HG02759 (cell line): ENCODE data around the gene HNRNPR.
"Not testable (repeated sequence)": the region's sequence is repeated elsewhere in the genome, so short reads cannot be mapped to it uniquely, and the experiment has no call there.

ENCODE experiments used
- ATAC-seq: cut with Tn5 transposase; IDR thresholded peaks from one replicate; pipeline ENCODE4 v1.9.1; 2021; ENCODE audit warnings: mild to moderate bottlenecking, moderate library complexity; ENCODE audit not compliant: unreplicated experiment

Gene HNRNPR

DNA sequence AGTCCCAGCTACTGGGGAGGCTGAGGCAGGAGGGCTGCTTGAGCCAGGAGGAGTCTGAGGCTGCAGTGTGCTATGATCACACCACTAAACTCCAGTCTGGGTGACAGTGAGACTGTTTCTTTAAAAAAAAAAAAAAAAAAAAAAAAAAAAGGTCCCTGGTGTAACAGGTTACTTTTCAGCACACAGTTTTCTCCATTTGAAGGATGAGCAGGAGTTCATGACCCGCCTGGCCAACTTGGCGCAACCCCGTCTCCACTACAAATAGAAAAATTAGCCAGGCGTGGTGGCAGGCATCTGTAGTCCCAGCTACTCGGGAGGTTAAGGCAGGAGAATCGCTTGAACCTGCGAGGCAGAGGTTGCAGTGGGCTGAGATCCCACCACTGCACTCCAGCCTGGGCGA, 12.4 kb downstream of the HNRNPR start:
- ATAC-seq, result no peak

DNA sequence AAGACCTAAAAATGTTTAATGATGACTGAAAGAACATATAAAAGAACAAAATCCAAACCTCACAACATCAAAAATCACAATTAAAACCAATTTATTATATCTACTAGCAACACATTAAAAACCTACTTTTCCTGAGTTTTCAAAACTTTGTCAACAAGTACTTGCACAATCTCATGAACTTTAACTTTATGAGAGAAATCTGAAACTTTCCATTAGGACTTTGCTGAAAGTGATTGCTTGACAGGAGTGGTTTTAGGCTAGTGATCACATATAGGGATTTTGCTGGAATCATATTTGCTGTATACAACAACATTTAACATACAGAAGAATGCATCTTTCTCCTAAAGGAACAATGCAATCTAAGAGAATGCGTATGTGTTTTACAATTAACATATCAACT, 13.2 kb downstream of the HNRNPR start:
- ATAC-seq, result no peak

DNA sequence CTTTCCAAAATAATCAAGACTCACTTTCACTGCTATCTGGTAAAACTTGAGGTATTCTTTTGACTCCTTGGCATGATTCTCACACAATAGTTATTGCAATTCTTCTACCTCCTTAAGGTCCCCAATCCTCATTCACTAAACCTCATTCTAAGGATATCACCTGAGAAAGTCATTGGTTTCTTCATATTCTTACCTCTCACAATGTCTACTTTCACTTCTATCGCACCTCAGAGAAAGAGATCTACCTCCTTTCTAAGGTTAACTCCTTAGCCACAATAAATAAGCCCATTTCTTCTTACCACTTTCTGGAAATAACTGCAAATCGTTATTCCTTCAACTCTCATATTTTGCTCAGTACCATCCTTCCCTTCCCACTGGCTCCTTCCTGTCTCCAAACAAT, 18.7 kb downstream of the HNRNPR start:
- ATAC-seq, result no peak

DNA sequence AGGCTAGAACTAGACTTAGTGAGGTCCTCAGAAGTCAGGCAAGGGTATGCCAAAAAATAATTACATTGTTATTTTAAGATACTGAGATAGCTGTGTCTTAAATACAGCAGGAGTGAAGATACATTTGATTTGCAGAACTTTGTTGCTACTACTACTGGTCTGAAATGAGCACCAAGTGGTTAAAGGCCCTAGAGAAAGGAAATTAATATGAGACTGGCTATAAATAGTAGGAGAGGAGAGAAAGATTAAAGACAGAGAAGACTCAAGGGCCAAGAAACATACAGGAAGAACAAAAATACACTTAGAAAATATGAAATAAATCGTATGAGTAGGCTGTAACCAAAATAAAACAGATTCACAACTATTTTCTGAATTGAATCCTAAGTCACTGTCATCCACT, 21.3 kb downstream of the HNRNPR start:
- ATAC-seq, result no peak

DNA sequence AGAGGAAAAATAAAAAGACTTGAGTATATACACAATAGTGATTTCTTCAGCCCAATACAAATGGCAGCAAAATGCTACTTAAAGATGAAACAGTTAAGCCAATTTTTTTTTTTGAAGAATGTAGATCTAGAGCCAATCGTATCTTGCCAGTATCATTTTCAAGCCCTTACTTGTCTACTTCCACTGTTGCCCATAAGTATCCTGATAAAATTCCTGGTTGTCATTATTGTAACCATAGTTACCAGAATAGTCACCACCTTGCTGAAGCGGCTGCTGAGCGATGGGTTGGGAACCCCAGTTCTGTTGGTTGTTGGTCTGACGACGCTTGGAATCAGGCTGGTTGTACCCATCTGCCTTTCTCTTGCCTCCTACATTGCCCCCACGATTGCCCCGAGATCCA, 33.8 kb downstream of the HNRNPR start:
- not testable (repeated sequence) for ATAC-seq

DNA sequence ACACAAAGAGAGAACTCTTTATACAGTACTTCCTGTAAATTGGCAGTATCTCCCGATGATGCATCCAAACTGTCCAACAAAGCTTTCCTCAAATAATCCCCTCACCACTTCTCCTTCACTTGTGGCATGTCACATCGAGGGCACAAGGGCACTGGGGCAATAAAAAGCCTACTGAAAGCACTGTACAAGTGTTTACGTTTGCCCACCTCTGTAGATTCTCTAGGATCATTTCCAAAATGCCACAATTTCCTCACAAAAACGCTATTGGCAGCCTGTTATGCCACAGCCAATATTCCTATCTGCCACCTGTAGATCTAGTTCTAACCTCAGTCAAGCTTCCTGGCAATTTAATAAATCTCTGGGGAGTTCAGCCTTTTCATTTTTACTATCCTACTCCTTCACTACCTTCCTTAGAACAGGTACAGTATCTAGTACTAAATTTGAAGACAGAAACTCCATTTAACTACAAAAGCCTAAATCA, 39.9 kb downstream of the HNRNPR start:
- ATAC-seq, result no peak

DNA sequence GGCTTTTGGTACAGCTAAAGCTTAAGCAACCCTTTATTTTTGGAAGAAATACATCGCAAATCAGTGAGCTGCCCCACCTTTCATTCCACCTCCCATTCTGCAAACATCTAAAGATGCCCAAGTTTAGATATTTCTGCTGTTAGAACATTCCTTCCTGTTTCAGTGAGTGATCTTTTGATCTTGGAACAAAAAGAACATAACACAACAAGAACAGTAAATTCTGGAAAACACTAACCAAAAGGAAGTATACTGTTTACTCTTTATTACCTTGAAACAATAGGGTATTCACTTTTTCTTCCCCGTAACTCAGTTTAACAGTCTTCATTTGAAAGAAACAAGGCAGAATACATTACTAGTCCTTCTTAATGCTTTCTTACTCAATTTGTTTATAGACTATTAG, 40.6 kb downstream of the HNRNPR start:
- ATAC-seq, result no peak

DNA sequence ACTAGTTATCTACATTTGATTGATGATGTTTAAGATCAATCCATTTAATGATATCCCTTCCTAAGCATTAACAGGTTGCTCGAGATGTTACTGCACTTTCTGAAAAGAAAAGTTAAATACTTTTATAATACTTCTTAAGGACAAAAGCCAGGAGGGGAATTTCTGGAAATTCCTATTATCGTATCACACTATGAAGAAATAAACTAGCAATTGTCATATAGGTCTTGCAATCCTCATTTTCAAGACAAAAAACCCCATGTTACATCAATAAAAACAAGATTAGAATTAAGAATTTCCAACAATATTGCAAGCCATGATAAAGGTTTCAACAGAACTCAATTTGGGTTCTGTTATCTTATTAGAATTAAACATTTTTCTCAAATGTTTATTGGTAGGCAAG, 47.2 kb downstream of the HNRNPR start:
- ATAC-seq, result no peak

DNA sequence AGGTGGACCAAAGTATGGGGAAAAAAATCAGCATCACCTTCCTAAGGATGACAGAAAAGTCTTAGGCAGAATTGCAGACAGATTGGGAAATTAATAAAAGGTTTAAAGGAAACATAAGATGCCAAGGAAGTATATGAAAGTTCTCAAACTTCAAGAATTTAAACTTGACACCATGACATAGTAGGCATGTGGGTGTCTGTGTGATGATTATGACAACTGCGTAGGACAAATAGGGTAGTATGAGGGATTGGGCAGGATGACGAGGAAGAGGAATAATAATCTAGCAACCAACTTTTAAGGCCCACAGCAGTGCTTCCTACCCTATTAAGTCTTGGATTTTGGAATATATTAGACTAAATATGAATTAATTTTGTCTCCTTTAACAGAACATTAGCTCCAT, 52.4 kb downstream of the HNRNPR start:
- no peak for ATAC-seq

DNA sequence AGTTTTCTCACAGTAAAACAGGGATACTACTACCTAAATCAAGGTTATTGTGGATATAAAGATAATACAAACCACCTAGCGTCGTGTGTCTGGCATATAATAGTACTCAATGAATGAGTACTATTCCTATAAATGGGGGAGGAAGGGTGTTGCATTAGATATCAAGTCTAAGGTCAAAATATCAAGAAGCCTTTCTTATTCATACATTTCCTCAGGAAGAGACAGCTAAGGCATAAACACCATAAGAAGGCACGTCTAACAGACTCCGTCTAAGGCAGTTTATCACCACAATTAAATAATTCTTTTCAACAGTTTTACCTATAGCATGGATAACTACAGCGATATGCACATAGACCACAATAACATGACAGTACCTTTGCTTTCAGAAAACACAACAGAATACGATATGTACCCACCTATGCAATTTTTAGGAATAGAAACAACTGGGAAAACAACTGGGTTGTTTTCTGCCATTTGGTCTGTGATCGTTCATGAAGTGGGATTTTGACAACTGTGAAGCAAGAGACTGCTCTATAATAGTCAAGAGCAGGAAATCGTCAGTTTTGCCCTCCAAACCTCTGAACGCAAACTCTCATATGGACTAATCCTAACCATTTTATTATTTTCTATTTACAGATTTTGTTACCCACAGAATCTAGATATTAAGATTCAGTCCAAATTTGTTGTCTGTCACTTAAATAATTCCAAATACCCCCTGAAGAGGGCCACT, 53.1 kb downstream of the HNRNPR start:
- no peak for ATAC-seq

DNA sequence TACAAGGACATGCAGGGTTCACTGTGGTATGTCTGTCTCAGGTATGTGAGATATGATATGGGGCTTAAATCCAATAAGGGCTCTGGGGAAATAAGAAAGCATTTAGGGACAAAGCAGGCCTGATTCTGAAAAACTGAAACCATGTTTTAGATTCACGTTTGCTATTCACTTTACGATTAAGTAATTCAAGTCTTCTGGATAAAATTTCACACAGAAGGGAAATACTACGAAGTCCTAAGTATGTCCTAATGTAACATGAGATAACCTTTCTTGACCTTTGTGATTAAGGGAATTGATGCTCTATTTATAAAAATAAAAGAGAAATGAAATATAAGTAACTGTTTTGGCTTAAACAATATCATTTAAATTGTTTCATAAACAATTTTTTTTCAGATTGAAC, 55.4 kb downstream of the HNRNPR start:
- ATAC-seq, result no peak

DNA sequence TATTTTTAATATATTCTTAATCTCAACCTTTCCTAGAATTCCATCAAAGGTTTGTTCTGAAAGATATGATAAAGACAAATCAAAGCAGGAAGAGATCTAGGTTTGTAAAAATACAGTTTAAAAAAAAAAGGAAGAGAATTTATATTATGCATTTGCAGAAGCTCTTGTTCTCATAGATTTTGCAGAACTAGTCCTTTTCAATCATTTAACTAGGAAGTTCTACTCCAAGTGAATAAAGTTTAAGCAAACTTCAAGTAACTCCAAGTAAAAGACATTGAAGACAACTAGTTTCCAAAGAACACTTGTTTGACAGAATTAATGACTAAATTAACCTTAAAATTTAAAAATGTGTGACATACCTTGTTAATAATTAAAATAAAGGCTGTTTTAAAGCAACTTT, 55.9 kb downstream of the HNRNPR start:
- ATAC-seq, result no peak

DNA sequence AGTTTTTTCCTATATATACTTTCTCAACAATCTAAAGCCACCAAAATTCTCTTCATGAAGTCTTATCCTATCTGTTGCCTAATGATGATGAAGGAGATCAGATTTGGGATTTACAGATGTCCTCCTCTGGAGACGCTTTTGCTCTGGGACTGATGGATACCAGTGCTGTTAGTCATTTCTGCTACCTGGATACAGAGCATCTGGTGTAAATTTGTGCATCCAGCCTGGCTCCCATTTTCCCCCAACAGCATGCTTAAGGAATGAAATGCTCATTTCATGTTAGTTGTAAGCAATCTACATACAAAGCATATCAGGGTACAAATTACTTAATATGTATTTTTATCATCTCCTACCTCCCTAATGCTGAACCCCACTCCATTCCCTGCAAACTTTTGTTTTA, 57.7 kb downstream of the HNRNPR start:
- ATAC-seq, result no peak

DNA sequence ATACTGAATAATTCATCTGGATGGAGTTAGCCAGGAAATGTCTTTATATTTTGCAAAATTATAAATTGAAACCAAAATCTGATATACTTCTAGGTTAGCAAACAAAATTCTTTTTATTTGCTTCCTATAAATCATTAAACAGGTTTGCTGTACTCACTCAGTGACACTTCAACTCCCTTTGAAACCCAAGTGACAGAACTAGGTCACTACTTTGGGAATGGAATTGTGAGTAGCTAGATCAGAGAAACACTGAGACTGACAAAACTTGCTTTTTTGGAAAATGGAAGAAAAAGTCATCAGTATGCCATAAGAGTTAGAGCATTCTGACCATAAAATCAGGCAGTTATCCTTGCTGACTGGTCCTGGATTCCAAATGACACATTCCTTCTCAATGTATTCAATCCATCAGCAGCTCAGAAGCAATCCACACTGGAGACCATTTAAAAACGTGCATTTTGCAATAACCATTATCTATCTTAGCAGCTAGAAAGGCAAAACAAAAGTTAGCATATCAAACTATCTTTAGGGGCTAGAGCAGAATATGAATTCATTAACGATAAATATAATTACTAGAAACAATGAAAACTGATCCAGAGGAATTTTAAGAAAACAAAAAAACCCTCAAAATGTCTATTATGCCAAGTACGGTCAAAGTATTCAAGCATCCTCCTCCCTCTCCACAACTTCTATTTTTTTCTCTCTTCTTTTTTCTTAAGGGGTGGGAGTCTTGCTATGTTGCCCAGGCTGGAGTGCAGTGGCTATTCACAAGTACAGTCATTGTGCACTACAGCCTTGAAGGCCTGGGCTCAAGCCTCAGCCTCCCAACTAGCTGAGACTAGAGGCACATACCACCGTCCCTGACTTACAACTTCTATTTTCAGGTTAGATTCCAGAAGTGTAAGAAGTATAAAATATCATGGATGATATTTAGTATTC, 60.1 kb downstream of the HNRNPR start:
- ATAC-seq, result no peak

DNA sequence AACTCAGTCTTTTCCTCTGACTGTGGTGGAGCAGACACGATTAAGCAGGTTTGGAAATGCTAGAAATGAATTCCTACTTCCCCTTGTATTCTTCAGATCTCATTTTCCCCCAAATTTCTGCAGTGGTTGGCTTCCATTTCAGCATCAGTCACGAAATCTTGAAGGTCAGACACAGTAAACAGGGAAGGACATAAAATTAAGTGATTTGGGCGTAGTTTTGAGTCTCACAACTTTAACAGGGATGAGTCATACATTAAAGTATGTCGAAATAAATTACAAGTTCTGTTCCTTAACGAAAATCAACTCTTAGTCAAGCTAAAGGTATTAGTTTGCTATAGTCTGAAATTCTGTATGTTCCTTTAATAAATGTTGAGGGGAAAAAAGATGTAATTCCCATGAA, 61.1 kb downstream of the HNRNPR start:
- no peak for ATAC-seq

DNA sequence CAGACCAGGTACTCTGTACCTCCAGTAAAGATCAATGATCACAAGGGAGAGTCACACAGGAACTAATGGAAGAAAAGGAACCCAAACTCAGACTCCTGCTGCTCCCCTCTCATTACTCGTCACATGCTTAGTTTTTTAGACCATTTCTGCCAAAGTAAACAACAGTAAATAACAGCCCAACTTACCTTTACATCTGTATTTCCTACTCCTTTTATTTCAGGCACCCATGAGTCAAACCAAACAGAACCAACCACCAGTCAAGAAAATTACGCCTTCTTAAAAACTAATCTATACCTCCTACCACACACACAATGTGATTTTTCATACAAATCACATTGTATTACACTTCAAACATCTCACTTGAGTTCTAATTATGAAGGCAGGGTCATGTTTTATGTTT, 65.4 kb downstream of the HNRNPR start:
- ATAC-seq, result no peak

DNA sequence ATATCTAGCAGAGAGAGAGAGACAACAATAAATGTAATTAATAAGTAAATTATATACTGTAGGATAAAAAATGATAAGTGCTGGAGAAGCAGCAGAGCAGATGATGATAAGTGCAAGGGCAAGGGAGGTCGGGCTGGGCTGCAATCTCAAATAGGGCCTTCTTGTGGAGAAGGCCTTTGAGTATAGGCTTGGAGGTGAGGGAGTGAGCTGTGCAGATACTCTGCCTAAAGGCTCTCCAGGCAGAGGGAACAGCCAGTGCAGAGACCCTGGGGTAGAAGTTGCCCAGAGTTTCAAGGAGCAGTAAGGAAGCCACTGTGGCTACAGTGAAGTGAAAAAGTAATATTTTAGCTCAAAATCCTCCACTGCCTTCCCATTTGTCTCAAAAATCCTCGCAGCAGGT, 67.6 kb downstream of the HNRNPR start:
- ATAC-seq, result no peak

DNA sequence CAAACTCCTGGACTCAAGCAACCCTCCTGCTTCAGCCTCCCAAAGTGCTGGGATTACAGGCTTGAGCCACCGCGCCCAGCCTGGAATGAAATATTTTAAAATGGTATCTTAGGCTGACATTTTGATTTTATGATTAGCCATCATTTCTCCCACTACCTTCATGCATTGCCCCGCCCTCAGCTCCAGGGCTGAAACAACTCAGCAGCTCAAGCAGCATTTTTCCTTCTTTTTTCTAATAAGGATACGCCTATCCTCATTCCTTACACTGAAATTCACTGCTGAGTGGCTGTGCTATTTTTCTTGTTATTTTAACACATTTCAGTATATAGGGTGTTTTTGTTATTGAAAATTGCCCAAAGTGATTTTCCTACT, 70.0 kb downstream of the HNRNPR start:
- no peak for ATAC-seq

DNA sequence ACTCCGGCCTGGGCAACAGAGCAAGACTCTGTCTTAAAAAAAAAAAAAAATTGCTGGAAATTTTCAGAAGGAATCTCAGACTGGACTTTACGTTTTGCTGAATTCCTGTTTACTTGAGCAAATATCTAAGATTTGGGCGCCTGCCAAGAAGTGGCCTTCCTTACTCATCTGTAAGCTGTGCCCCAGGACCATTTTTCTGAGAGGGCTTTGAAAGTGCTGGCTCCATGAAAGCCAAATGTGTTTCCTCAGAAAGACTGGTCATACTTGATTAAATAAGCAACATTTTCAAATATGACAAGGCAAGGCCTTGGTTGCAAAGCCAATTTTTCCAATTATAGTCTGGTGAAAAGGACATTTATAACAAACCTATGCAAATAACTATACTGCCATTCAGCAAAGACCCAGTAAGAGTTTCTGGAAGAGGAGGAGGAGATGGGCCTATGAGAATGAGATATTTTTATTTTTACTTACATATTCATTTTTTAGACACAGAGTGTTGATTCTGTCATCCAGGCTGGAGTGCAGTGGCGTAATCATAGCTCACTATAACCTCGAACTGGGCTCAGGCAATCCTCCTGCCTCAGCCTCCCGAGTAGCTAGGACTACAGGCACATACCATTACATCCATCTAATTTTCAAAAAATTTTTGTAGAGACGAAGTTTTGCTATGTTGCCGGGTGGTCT, 70.5 kb downstream of the HNRNPR start:
- no peak for ATAC-seq

DNA sequence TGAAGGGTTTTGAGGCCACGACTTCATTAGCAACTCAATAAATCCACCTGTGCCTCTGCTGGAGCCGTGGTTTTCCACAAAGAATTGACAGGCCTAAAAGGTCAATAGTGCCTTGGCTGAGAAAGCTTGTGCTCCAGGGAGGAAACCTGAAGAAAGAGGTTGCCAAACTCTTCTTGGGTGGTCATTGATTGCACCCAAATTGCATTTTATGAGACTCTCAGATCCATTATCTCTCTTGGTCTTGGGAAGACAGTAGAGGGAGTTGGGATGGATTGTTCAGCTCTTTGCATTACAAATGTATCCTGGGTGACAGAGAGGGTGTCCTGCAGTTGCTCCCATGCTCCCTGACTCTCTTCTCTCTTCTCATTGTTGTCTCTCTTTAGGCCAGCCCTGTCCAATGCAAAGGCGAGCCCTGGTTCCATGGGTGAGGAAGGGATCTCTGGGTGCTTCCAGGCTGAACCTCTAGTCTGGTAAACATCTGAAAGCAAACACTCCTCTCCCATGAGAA, 80.7 kb downstream of the HNRNPR start:
- ATAC-seq, result no peak

DNA sequence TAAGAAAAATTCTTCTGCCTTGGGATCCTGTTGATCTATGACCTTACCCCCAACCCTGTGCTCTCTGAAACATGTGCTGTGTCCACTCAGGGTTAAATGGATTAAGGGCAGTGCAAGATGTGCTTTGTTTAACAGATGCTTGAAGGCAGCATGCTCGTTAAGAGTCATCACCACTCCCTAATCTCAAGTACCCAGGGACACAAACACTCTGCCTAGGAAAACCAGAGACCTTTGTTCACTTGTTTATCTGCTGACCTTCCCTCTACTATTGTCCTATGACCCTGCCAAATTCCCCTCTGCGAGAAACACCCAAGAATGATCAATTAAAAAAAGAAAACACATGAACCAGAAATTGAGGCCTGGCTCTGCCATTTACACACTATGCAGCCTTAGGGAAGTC, 86.0 kb downstream of the HNRNPR start:
- ATAC-seq, result not testable (repeated sequence)
